HG03135 (cell line): ENCODE measurements around the gene PCDHGA1.

Experiments
- ATAC-seq: cut with Tn5 transposase; IDR thresholded peaks from one replicate; pipeline ENCODE4 v1.9.1; 2021; ENCODE audit warnings: mild to moderate bottlenecking, moderate library complexity; ENCODE audit not compliant: unreplicated experiment

The PCDHGA1 gene

GRCh38 chr5:141527426-141527825 is 197.1 kb downstream of the PCDHGA1 start:
- no peak for ATAC-seq

- ATAC-seq: no peak
These were observed 198.1 kb downstream of the PCDHGA1 start for GRCh38 chr5:141528291-141528984.

- ATAC-seq: no peak
These were observed 198.7 kb downstream of the PCDHGA1 start for GRCh38 chr5:141529002-141529401.

- ATAC-seq: no peak
These were observed 199.6 kb downstream of the PCDHGA1 start for GRCh38 chr5:141529873-141530272.

GRCh38 chr5:141532726-141533125 is 202.4 kb downstream of the PCDHGA1 start:
- no peak for ATAC-seq

GRCh38 chr5:141533897-141534296 is 203.6 kb downstream of the PCDHGA1 start:
- no peak for ATAC-seq

- no peak for ATAC-seq
These were observed 204.3 kb downstream of the PCDHGA1 start for GRCh38 chr5:141534492-141535213.

- ATAC-seq: no peak
These were observed 212.7 kb downstream of the PCDHGA1 start for GRCh38 chr5:141543053-141543452.

- ATAC-seq: no peak
These were observed 217.2 kb downstream of the PCDHGA1 start for GRCh38 chr5:141547488-141547887.

GRCh38 chr5:141547921-141548320 is 217.6 kb downstream of the PCDHGA1 start:
- no peak for ATAC-seq

GRCh38 chr5:141557681-141558136 is 227.4 kb downstream of the PCDHGA1 start:
- ATAC-seq: no peak

- no peak for ATAC-seq
These were observed 227.8 kb downstream of the PCDHGA1 start for GRCh38 chr5:141558150-141558549.

GRCh38 chr5:141559461-141559860 is 229.1 kb downstream of the PCDHGA1 start:
- no peak for ATAC-seq

- no peak for ATAC-seq
These were observed 229.8 kb downstream of the PCDHGA1 start for GRCh38 chr5:141560151-141560550.

- no peak for ATAC-seq
These were observed 230.6 kb downstream of the PCDHGA1 start for GRCh38 chr5:141560725-141561483.
